Effector CD8-positive, alpha-beta T cell (primary cell): ENCODE measurements around the gene SULT4A1.

ENCODE experiments used
- DNase-seq: peaks from one replicate; lab custom pipeline; 2025; lab: John Stamatoyannopoulos, UW

SULT4A1 gene

GRCh38 chr22:43844560-43845545 is 17.5 kb downstream of the SULT4A1 start:
- no peak for DNase-seq

- no peak for DNase-seq
Observed at GRCh38 chr22:43843783-43844530, 18.4 kb downstream of the SULT4A1 start.

GRCh38 chr22:43841742-43842141 is 20.6 kb downstream of the SULT4A1 start:
- no peak for DNase-seq

GRCh38 chr22:43840851-43841250 is 21.5 kb downstream of the SULT4A1 start:
- no peak for DNase-seq

GRCh38 chr22:43840431-43840830 is 21.9 kb downstream of the SULT4A1 start:
- no peak for DNase-seq

GRCh38 chr22:43839781-43840180 is 22.5 kb downstream of the SULT4A1 start:
- no peak for DNase-seq

- DNase-seq, result no peak
Observed at GRCh38 chr22:43838571-43839307, 23.6 kb downstream of the SULT4A1 start.

GRCh38 chr22:43838161-43838560 is 24.2 kb downstream of the SULT4A1 start:
- no peak for DNase-seq

GRCh38 chr22:43837666-43838065 is 24.6 kb downstream of the SULT4A1 start:
- DNase-seq, result no peak

GRCh38 chr22:43835736-43836135 is 26.6 kb downstream of the SULT4A1 start:
- no peak for DNase-seq

- no peak for DNase-seq
Observed at GRCh38 chr22:43835166-43835565, 27.1 kb downstream of the SULT4A1 start.

- no peak for DNase-seq
Observed at GRCh38 chr22:43833286-43834240, 28.8 kb downstream of the SULT4A1 start.

- no peak for DNase-seq
Observed at GRCh38 chr22:43832393-43833265, 29.7 kb downstream of the SULT4A1 start.

- DNase-seq, result no peak
Observed at GRCh38 chr22:43831561-43832392, 30.5 kb downstream of the SULT4A1 start.

- DNase-seq, result no peak
Observed at GRCh38 chr22:43830931-43831560, 31.3 kb downstream of the SULT4A1 start.

GRCh38 chr22:43829904-43830851 is 32.1 kb downstream of the SULT4A1 start:
- DNase-seq, result no peak

- DNase-seq, result no peak
Observed at GRCh38 chr22:43828998-43829782, 33.1 kb downstream of the SULT4A1 start.
